GM13976 (cell line): ENCODE measurements around the gene ATG2A.
A peak's percentile ranks its signal among the peaks of the same experiment; 100 is the strongest.

ENCODE experiments used
- DNase-seq: peaks from one replicate; pipeline ENCODE4 v3.0.0; 2012; ENCODE audit warnings: low spot score
- CTCF ChIP-seq: IDR thresholded peaks from 2 replicates; pipeline ENCODE4 v1.5.1; 2012; ENCODE audit warnings: borderline replicate concordance, mild to moderate bottlenecking; ENCODE audit not compliant: insufficient read depth; ENCODE audit errors: extremely low read depth, missing control alignments, control extremely low read depth
- in situ Hi-C: fragments of 300-500 bp; cut with MboI; formaldehyde crosslinking; loops from one replicate; pipeline ENCODE4 v1.12.0; 2022; ENCODE audit warnings: low sequenced_read_pairs, mixed read lengths, inconsistent platforms; ENCODE audit not compliant: unreplicated experiment

The ATG2A gene

GRCh38 chr11:64894070-64894811 lies 22.8 kb downstream of the ATG2A start:
- TF ChIP-seq CTCF: peak; percentile 97
- in situ Hi-C loops: loop anchor here (5.0 kb wide), 1 partner anchor 47 kb away; no protein-coding TSS in a partner anchor
- DNase-seq: peak; percentile 94

DNA sequence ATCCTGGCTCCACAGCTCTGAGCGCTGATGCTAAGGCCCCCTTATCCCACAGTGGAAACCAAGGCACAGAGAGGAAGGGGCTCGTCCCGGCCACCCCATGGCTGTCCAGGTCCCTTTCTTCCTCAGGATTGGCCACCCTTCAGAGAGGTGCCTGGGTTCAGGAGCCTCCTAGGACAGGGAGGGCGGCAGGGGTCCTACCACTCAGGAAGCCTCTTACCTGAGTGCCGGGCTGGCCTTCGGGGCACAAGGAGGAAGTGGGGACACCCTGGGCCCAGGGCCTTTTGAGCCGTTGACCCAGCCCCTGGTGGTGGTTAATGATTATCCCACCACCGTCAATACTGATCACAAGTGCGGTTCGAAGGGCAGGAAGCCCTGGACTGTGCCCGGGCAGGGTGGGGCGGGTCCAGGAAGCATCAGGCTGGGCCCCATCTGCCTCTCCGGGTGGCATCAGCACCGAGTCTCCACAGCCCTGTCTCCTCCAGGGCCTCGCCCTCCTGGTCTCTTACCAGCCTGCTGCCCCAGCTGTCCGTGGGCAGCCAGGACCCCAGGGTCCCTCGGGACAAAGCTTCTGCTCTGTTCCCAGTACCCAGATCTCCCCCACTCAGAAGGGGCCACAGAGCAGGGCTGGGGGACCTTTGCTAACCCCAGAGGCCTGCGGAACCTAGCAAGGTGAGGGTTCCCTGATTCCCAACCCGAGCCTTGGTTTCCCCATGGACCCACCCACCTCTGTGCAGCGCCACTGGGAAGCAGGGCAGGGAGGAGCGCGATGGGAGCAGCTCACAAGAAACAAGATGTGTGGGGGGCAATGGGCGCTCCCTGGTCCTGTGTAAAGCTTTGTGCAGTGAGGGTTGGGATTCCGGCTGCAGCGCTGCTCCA lies 23.6 kb downstream of the ATG2A start:
- no peak for DNase-seq
- no peak for TF ChIP-seq CTCF
- in situ Hi-C loops: loop anchor here (5.0 kb wide), 1 partner anchor 46 kb away; no protein-coding TSS in a partner anchor

DNA sequence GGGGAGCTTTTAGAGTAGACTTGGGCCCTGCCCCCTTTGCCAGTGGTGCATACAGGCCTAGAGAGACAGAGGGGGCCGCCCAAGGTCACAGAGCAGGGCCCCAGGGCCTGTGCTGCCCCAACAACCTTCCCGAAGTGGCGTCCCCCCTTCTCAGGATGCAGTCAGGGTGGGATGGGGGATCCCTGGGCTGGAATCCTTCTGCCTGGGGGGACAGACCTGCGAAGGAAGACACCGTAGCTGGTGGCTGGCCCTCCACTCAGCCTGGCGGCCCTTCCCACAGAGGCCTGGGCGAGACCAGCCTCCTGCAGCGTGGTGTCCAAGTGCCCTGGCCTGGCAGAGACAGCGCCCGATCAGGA lies 24.2 kb downstream of the ATG2A start:
- TF ChIP-seq CTCF: no peak
- in situ Hi-C loops: loop anchor here (5.0 kb wide), 1 partner anchor 46 kb away; no protein-coding TSS in a partner anchor

DNA sequence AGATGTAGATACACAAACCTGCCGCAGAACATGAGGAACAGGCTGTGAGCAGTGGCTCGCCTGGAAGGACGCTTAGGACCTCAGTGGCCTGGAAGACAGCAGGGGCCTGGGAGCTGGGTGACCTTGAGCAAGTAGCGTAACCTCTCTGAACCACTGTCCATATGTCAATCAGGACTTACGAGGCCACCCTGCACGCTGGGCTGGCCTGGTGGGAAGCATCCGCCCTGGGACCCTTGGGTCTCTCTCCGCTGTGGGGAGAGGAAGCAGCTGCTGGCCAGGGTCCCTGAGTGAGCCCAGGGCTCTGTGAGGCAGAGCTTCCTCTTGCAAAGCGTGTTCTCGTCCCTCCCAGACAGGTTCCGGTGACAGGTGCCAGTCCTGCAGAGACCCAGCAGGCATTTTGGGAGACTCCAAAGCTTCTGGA lies 24.6 kb downstream of the ATG2A start:
- in situ Hi-C loops: loop anchor here (5.0 kb wide), 1 partner anchor 45 kb away; no protein-coding TSS in a partner anchor
- DNase-seq: no peak
- TF ChIP-seq CTCF: no peak

More for the DNA sequence above, 24.2 kb downstream of the ATG2A start:
- no peak for DNase-seq

DNA sequence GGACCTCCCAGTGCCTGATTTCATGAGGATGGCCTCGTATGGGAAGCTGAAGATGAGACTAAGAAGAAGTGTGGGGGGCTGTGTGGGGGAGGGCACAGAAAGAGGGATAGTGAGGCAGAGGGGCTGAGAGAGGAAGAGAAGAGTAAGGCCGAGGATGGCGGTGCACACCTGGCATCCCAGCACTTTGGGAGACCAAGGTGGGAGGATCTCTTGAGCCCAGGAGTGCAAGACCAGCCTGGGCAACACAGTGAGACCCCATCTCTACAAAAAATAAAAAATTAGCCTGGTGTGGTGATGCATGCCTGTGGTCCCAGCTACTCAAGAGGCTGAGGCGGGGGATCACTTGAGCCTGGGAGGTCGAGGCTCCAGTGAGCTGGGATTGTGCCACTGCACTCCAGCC lies 25.1 kb downstream of the ATG2A start:
- in situ Hi-C loops: loop anchor here (5.0 kb wide), 1 partner anchor 45 kb away; no protein-coding TSS in a partner anchor

More for the DNA sequence above, 25.1 kb downstream of the ATG2A start:
- TF ChIP-seq CTCF: no peak
- no peak for DNase-seq
